ENCODE results near the gene COX17. TPM values are rescaled to one million over a fixed set of nuclear protein-coding genes. Genes with fewer than 3 reads are reported as not detected.

The COX17 gene
- polyA plus RNA-seq, 1 of the 3 experiments (the other 2 are of a cell fraction), result 21.5 TPM

DNA sequence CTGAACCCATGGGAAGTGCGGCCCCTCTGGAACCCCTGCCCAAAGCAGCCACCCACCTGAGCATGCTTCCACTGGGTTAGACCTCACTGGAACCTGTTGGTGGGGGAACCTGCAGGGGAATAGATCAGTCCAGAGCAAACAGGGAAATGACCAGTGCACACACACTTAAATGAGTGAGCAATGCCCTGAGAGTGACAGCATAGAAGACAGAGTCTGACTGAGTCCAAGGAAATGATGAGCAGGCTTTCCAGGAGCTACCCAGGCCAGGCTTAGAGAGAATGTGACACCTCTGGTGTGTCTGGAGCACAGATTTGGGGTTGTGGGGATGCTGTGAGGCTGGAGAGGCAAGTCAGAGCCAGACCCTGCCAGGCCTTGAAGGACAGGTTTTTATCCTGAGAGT is 51.0 kb downstream of the COX17 start:
- Histone ChIP-seq H3K4me1 (ENCODE audit: control insufficient read depth in 1 of 2, insufficient read depth in 2 of 2, low read depth in 1 of 2, low read length in 1 of 2) (peaks cover 5 to 10% of the 10 kb centered on the region in 2 experiments; a peak in 2 of 4 replicates), H3K27ac (ENCODE audit: low read depth in 2 of 2, low read length in 1 of 2) (no peak overlapping the region), H3K27me3 (ENCODE audit: insufficient read depth) (no peaks in the 10 kb centered on the region), H3K4me3 (ENCODE audit: low read depth in 2 of 2, low read length in 1 of 2) (no peak overlapping the region), H3K9ac (no peak overlapping the region), H3K79me2 (ENCODE audit: insufficient read depth) (no peaks in the 10 kb centered on the region), H3K9me2 (no peaks in the 10 kb centered on the region), H3K36me3 (replicated peaks in 1 of 2; ENCODE audit: control insufficient read depth in 1 of 2, insufficient read depth in 2 of 2, low read length in 1 of 2) (no peaks in the 10 kb centered on the region), H3K9me3 (no peaks in the 10 kb centered on the region), H3F3A (replicated peaks; ENCODE audit: insufficient read depth) (no peaks in the 10 kb centered on the region), H3K4me2 (no peak overlapping the region), H4K20me1 (ENCODE audit: insufficient read depth) (no peaks in the 10 kb centered on the region), H2AFZ (ENCODE audit: low read depth) (no peak overlapping the region)
- TF ChIP-seq TAF1 (IDR thresholded peaks at IDR 0.05; ENCODE audit: borderline replicate concordance, low read depth, low read length), result no peak
- TF ChIP-seq FOXM1 (IDR thresholded peaks at IDR 0.05; ENCODE audit: low read depth), result no peak
- TF ChIP-seq RFX5 (IDR thresholded peaks at IDR 0.05; ENCODE audit: low read length), result no peak
- TF ChIP-seq, protein P1, sequence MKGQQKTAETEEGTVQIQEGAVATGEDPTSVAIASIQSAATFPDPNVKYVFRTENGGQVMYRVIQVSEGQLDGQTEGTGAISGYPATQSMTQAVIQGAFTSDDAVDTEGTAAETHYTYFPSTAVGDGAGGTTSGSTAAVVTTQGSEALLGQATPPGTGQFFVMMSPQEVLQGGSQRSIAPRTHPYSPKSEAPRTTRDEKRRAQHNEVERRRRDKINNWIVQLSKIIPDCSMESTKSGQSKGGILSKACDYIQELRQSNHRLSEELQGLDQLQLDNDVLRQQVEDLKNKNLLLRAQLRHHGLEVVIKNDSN (IDR thresholded peaks at IDR 0.05; ENCODE audit: borderline replicate concordance, low read depth), result no peak
- TF ChIP-seq, protein P2, sequence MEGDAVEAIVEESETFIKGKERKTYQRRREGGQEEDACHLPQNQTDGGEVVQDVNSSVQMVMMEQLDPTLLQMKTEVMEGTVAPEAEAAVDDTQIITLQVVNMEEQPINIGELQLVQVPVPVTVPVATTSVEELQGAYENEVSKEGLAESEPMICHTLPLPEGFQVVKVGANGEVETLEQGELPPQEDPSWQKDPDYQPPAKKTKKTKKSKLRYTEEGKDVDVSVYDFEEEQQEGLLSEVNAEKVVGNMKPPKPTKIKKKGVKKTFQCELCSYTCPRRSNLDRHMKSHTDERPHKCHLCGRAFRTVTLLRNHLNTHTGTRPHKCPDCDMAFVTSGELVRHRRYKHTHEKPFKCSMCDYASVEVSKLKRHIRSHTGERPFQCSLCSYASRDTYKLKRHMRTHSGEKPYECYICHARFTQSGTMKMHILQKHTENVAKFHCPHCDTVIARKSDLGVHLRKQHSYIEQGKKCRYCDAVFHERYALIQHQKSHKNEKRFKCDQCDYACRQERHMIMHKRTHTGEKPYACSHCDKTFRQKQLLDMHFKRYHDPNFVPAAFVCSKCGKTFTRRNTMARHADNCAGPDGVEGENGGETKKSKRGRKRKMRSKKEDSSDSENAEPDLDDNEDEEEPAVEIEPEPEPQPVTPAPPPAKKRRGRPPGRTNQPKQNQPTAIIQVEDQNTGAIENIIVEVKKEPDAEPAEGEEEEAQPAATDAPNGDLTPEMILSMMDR (IDR thresholded peaks at IDR 0.05), result no peak
- TF ChIP-seq, protein P3, sequence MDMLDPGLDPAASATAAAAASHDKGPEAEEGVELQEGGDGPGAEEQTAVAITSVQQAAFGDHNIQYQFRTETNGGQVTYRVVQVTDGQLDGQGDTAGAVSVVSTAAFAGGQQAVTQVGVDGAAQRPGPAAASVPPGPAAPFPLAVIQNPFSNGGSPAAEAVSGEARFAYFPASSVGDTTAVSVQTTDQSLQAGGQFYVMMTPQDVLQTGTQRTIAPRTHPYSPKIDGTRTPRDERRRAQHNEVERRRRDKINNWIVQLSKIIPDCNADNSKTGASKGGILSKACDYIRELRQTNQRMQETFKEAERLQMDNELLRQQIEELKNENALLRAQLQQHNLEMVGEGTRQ (IDR thresholded peaks at IDR 0.05; ENCODE audit: borderline replicate concordance, low read depth, low read length), result no peak
- TF ChIP-seq, protein P4, sequence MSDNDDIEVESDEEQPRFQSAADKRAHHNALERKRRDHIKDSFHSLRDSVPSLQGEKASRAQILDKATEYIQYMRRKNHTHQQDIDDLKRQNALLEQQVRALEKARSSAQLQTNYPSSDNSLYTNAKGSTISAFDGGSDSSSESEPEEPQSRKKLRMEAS (IDR thresholded peaks at IDR 0.05; ENCODE audit: low read depth), result no peak
- no peak for TF ChIP-seq TCF12 (IDR thresholded peaks at IDR 0.05)
- POLR2A ChIA-PET, result no interaction called here
- DNase-seq, result no peak
- WGBS (ENCODE audit: low lambda C conversion rate), result no CpG with 5 or more reads among the region's 1 CpG
- CTCF ChIA-PET, result interaction anchor here (1.3 to 2.2 kb wide), 4 partner anchors 10 to 64 kb away, joined by 3 to 5 read pairs (median 4); no protein-coding TSS in a partner anchor

DNA sequence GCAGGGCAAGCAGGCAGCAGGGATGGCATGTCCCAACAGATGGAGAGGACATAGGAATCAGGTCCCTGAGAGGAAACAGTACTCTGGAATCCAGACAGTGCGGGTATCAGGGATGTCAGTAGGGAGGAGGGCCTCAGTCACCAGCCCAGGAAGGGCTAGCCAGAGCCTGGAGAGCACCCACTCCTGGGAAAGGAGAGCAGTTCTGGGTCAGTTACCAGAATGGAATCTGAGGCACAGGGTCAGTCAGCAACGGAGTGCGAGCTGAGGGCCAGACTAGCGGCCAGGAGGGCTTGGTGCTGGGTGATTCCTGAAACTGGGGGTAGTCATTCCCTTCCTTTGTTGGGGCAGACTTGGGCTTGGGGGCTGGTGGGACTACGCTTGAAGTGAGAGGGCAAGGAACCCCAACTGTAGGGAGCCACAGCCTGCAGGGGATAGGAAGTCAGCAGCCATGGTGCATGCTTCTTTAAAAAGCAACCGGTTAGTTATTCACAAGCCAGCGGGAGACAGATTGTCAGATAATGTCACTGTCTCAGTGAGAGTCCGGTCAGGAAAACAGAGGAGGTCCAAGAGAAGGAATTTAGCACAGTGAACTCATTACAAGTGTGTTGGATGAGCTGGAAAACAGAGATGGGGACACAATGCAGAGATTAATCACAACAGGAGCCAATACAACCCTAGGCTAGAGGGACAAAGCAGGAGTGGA is 51.6 kb downstream of the COX17 start:
- H3K9ac ChIP-seq, result no peak overlapping the region
- H3K9me3 ChIP-seq, result no peaks in the 10 kb centered on the region
- peaks cover 5 to 9% of the 10 kb centered on the region in 2 experiments; a peak in 2 of 4 replicates for H3K4me1 ChIP-seq (ENCODE audit: control insufficient read depth in 1 of 2, insufficient read depth in 2 of 2, low read depth in 1 of 2, low read length in 1 of 2)
- no peak overlapping the region for H2AFZ ChIP-seq (ENCODE audit: low read depth)
- H3F3A ChIP-seq (replicated peaks; ENCODE audit: insufficient read depth), result no peaks in the 10 kb centered on the region
- no peaks in the 10 kb centered on the region for H3K79me2 ChIP-seq (ENCODE audit: insufficient read depth)
- no peaks in the 10 kb centered on the region for H4K20me1 ChIP-seq (ENCODE audit: insufficient read depth)
- H3K36me3 ChIP-seq (replicated peaks in 1 of 2; ENCODE audit: control insufficient read depth in 1 of 2, insufficient read depth in 2 of 2, low read length in 1 of 2), result no peaks in the 10 kb centered on the region
- ChIA-PET CTCF (interaction anchor here (1.3 to 2.2 kb wide), 4 partner anchors 10 to 64 kb away, joined by 3 to 5 read pairs (median 4); no protein-coding TSS in a partner anchor), POLR2A (no interaction called here)
- H3K27ac ChIP-seq (ENCODE audit: low read depth in 2 of 2, low read length in 1 of 2), result no peak overlapping the region
- H3K4me2 ChIP-seq, result no peak overlapping the region
- no peak for DNase-seq
- 70% methylated on average over 5 of the region's 8 CpGs for WGBS (ENCODE audit: low lambda C conversion rate)
- H3K4me3 ChIP-seq (ENCODE audit: low read depth in 2 of 2, low read length in 1 of 2), result no peak overlapping the region
- H3K9me2 ChIP-seq, result no peaks in the 10 kb centered on the region
- no peaks in the 10 kb centered on the region for H3K27me3 ChIP-seq (ENCODE audit: insufficient read depth)
- TF ChIP-seq FOXM1 (IDR thresholded peaks at IDR 0.05; ENCODE audit: low read depth) (no peak), YY1 (IDR thresholded peaks at IDR 0.05; ENCODE audit: low read depth) (no peak), TCF12 (IDR thresholded peaks at IDR 0.05) (no peak), RAD21 (IDR thresholded peaks at IDR 0.05; ENCODE audit: low read length) (no peak), NFIC (IDR thresholded peaks at IDR 0.05; ENCODE audit: borderline replicate concordance) (no peak), ELF1 (IDR thresholded peaks at IDR 0.05) (no peak), GABPA (IDR thresholded peaks at IDR 0.05; ENCODE audit: low read depth) (no peak), FOSL2 (IDR thresholded peaks at IDR 0.05; ENCODE audit: borderline replicate concordance, low read depth) (no peak), SIN3A (IDR thresholded peaks at IDR 0.05; ENCODE audit: borderline replicate concordance, low read depth, low read length) (no peak), CHD2 (IDR thresholded peaks at IDR 0.05; ENCODE audit: low read length, partially characterized antibody) (no peak)
- TF ChIP-seq, protein P2 (IDR thresholded peaks at IDR 0.05), result no peak
- TF ChIP-seq, protein P5, sequence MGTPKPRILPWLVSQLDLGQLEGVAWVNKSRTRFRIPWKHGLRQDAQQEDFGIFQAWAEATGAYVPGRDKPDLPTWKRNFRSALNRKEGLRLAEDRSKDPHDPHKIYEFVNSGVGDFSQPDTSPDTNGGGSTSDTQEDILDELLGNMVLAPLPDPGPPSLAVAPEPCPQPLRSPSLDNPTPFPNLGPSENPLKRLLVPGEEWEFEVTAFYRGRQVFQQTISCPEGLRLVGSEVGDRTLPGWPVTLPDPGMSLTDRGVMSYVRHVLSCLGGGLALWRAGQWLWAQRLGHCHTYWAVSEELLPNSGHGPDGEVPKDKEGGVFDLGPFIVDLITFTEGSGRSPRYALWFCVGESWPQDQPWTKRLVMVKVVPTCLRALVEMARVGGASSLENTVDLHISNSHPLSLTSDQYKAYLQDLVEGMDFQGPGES (IDR thresholded peaks at IDR 0.05; ENCODE audit: low read depth, low read length), result no peak
- TF ChIP-seq, protein P3 (IDR thresholded peaks at IDR 0.05; ENCODE audit: borderline replicate concordance, low read depth, low read length), result no peak
